Muscle of back (tissue), 11 donors: Measurements from ENCODE around the gene KRTCAP2. TPM values are rescaled to one million over a fixed set of nuclear protein-coding genes. Genes with fewer than 3 reads are reported as not detected.

Experiments used
- DNase-seq, 3 donors: peaks; one replicate each; pipeline versions ENCODE4 v3.0.0 to v3.0.0-alpha.2; 2013
- polyA plus RNA-seq, 10 donors: library from polyadenylated mRNA; unstranded; fragments of 120-200 nt; gene quantifications; one replicate each; pipeline ENCODE4 v1.2.1, GENCODE V29; 2013; ENCODE audit not compliant: insufficient read length in 10 of 10

Gene KRTCAP2
- polyA plus RNA-seq, 10 donors, result 77.1 to 103 (median 93.4) TPM

GRCh38 chr1:155135415-155136028, 37.6 kb downstream of the KRTCAP2 start, which contains the start of gene SLC50A1:
Gene SLC50A1 (plus strand): TSS chr1:155135852. CDS start chr1:155135912, 60 bp downstream.
- DNase-seq, result peak; percentile 92 to 98 (median 97)

GRCh38 chr1:155134880-155135414, 38.2 kb downstream of the KRTCAP2 start:
- DNase-seq, result peak; percentile 87 to 92 (median 87)

- DNase-seq, result no peak
These were observed 38.8 kb downstream of the KRTCAP2 start for GRCh38 chr1:155134322-155134721.

DNA sequence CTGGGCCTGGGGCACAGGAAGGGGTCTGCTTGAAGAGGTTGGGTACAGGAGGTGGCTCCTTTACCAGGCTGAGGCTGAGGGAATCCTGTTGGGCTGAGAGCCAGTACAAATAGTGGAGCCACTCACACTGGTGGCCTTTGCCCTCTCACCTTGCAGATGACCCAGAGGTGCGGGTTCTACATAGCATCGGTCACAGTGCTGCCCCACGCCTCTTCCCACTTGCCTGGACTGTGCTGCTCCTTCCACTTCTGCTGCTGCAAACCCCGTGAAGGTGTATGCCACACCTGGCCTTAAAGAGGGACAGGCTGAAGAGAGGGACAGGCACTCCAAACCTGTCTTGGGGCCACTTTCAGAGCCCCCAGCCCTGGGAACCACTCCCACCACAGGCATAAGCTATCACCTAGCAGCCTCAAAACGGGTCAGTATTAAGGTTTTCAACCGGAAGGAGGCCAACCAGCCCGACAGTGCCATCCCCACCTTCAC, 39.3 kb downstream of the KRTCAP2 start:
- DNase-seq, result no peak

DNA sequence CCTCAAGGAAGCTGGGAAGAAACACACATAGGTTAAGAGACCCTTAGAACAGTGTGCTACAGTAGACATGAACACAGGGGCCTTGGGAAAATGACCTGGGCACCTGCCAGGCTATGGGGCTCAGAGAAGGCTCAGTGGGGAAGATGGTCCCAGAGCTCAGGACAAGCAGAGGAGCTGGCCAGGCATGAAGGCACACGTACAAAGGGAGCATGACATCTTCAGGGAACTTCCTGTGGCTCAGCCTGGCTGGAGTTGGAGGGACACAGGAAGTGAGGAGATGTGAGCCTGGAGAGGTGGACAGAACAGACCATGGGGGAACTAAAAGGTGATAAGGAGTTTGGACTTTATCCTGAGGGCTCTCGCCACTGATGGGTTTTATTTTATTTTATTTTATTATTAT, 41.2 kb downstream of the KRTCAP2 start:
- DNase-seq, result no peak

- no peak for DNase-seq
These were observed 41.8 kb downstream of the KRTCAP2 start for GRCh38 chr1:155131285-155131684.

GRCh38 chr1:155130272-155131006, 42.7 kb downstream of the KRTCAP2 start:
- no peak for DNase-seq

GRCh38 chr1:155128755-155129473, 44.2 kb downstream of the KRTCAP2 start:
- peak in 1 of 3 donors; percentile 51 for DNase-seq

DNA sequence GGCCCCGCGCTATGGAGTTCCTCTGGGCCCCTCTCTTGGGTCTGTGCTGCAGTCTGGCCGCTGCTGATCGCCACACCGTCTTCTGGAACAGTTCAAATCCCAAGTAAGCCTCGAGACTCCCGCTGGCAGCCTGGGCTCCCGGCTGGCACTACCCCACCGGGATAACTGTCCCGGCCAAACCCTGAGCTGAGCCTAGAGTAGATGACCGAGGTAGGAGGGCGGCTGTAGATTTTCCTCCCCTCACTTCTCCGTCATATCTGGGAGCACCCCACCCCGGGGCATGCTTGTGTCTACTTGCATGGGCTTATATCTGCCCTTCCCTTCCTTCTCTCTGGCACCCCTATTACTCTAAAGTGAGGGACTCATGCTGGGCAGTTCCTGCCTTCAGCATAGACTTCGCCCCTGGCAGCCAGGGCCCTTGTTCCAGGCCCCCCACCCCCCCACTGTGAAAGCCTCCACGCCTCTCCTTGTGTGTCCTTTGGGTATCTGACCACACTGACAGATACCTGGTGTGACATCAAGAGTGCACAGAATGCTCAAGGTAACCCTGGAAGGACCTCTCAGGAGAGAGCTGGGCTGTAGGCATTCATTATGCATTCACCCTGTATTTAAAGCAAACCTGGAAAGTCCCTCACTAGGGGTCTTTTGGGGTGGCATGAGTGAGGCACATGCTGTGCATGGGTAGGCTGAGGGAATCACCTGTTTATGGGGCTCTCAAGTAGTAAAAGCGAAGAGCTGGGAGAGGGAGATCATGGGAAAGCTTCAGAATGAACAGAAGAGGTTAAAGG, 44.9 kb downstream of the KRTCAP2 start:
- no peak for DNase-seq

GRCh38 chr1:155127105-155127966, 45.8 kb downstream of the KRTCAP2 start, which contains the start of gene EFNA1:
Gene EFNA1 (plus strand): TSS chr1:155127876. CDS start chr1:155127978, 102 bp downstream.
- peak in 1 of 3 donors; percentile 70 for DNase-seq

- peak in 1 of 3 donors; percentile 67 for DNase-seq
These were observed 46.5 kb downstream of the KRTCAP2 start for GRCh38 chr1:155126556-155127104.

GRCh38 chr1:155125946-155126555, 47.1 kb downstream of the KRTCAP2 start:
- DNase-seq, result peak in 2 of 3 donors; percentile 51 to 78

- DNase-seq, result peak in 1 of 3 donors; percentile 13
These were observed 47.6 kb downstream of the KRTCAP2 start for GRCh38 chr1:155125511-155125945.

GRCh38 chr1:155124503-155125463, 48.3 kb downstream of the KRTCAP2 start:
- DNase-seq, result no peak

- DNase-seq, result no peak
These were observed 49.3 kb downstream of the KRTCAP2 start for GRCh38 chr1:155123801-155124200.

- DNase-seq, result no peak
These were observed 50.8 kb downstream of the KRTCAP2 start for GRCh38 chr1:155122308-155122707.

GRCh38 chr1:155121249-155121648, 51.9 kb downstream of the KRTCAP2 start:
- no peak for DNase-seq

GRCh38 chr1:155120253-155120652, 52.9 kb downstream of the KRTCAP2 start:
- no peak for DNase-seq
